Liver (tissue), 9 donors: ENCODE results near the gene KAT7. TPM values are rescaled to one million over a fixed set of nuclear protein-coding genes. Genes with fewer than 3 reads are reported as not detected.

Experiments used
- DNase-seq: peaks from one replicate; pipeline ENCODE4 v3.0.0-alpha.2; 2017; ENCODE audit warnings: low spot score
- H3K27ac ChIP-seq, 2 donors: one replicate each; pipeline ENCODE4 v1.7.0; 2013; ENCODE audit warnings: inconsistent platforms in 2 of 2, low read length in 2 of 2, control low read depth in 1 of 2, low read depth in 1 of 2, mild to moderate bottlenecking in 1 of 2
- H3K27me3 ChIP-seq, 4 donors: one replicate each; pipeline versions ENCODE4 v1.6.1 to v1.7.0; 2013; ENCODE audit warnings: low read length in 3 of 4, inconsistent platforms in 1 of 4, mild to moderate bottlenecking in 1 of 4, moderate library complexity in 1 of 4; ENCODE audit not compliant: control insufficient read depth in 4 of 4, insufficient read depth in 4 of 4
- H3K36me3 ChIP-seq, 4 donors: one replicate each; pipeline versions ENCODE4 v1.6.1 to v1.7.0; 2013; ENCODE audit warnings: low read length in 3 of 4, mild to moderate bottlenecking in 3 of 4, low read depth in 1 of 4, moderate library complexity in 1 of 4; ENCODE audit not compliant: control insufficient read depth in 4 of 4, insufficient read depth in 3 of 4
- H3K4me1 ChIP-seq, 4 donors: one replicate each; pipeline versions ENCODE4 v1.6.1 to v1.7.0; 2013; ENCODE audit warnings: low read length in 3 of 4, mild to moderate bottlenecking in 3 of 4, moderate library complexity in 1 of 4; ENCODE audit not compliant: control insufficient read depth in 4 of 4, insufficient read depth in 4 of 4
- H3K4me3 ChIP-seq, 3 donors: one replicate each; pipeline versions ENCODE4 v1.6.1 to v1.7.0; 2013; ENCODE audit warnings: low read length in 3 of 3, control low read depth in 1 of 3, low read depth in 1 of 3, mild to moderate bottlenecking in 1 of 3
- H3K9ac ChIP-seq, 2 donors: one replicate each; pipeline ENCODE4 v1.7.0; 2013; ENCODE audit warnings: low read length in 2 of 2, mild to moderate bottlenecking in 2 of 2, moderate library complexity in 2 of 2, control low read depth in 1 of 2, low read depth in 1 of 2
- H3K9me3 ChIP-seq, 4 donors: one replicate each; pipeline versions ENCODE4 v1.6.1 to v1.7.0; 2013; ENCODE audit warnings: low read length in 3 of 4; ENCODE audit not compliant: control insufficient read depth in 4 of 4
- CTCF ChIP-seq: fragments of 150-350 bp; IDR thresholded peaks from 2 replicates; pipeline ENCODE4 v1.5.1; 2017; ENCODE audit warnings: improper control_type of control experiment, low read depth, low read length; ENCODE audit not compliant: missing input control
- EGR1 ChIP-seq, 2 donors: IDR thresholded peaks; 2 replicates each; pipeline ENCODE4 v1.6.1; 2016 to 2018; ENCODE audit warnings: antibody characterized with exemption in 2 of 2, low read depth in 2 of 2
- FOXA2 ChIP-seq: IDR thresholded peaks from 2 replicates; pipeline ENCODE4 v1.6.1; 2016; ENCODE audit warnings: antibody characterized with exemption
- GABPA ChIP-seq, 2 donors: IDR thresholded peaks in 1 of 2; conservative IDR thresholded peaks in 1 of 2; 2 replicates each; pipeline ENCODE4 v1.6.1; 2016; ENCODE audit warnings: antibody characterized with exemption in 2 of 2, mild to moderate bottlenecking in 1 of 2, moderate library complexity in 1 of 2
- HNF4A ChIP-seq, 2 donors: conservative IDR thresholded peaks; 2 replicates each; pipeline ENCODE4 v1.6.1; 2016; ENCODE audit warnings: antibody characterized with exemption in 2 of 2, mild to moderate bottlenecking in 2 of 2
- HNF4G ChIP-seq: IDR thresholded peaks from 2 replicates; pipeline ENCODE4 v1.6.1; 2016; ENCODE audit warnings: antibody characterized with exemption
- JUND ChIP-seq, 2 donors: IDR thresholded peaks; 2 replicates each; pipeline ENCODE4 v1.6.1; 2016; ENCODE audit warnings: antibody characterized with exemption in 2 of 2
- MAX ChIP-seq: IDR thresholded peaks from 2 replicates; pipeline ENCODE4 v1.6.1; 2016; ENCODE audit warnings: antibody characterized with exemption
- NR2F2 ChIP-seq: IDR thresholded peaks from 2 replicates; pipeline ENCODE4 v1.6.1; 2016; ENCODE audit warnings: antibody characterized with exemption
- RAD21 ChIP-seq, 2 donors: IDR thresholded peaks; 2 replicates each; pipeline ENCODE4 v1.6.1; 2016; ENCODE audit warnings: antibody characterized with exemption in 2 of 2, mild to moderate bottlenecking in 2 of 2
- RXRA ChIP-seq, 2 donors: IDR thresholded peaks; 2 replicates each; pipeline ENCODE4 v1.6.1; 2017 to 2018; ENCODE audit warnings: antibody characterized with exemption in 2 of 2, mild to moderate bottlenecking in 1 of 2
- SP1 ChIP-seq: IDR thresholded peaks from 2 replicates; pipeline ENCODE4 v1.6.1; 2018; ENCODE audit warnings: antibody characterized with exemption, mild to moderate bottlenecking
- TAF1 ChIP-seq: conservative IDR thresholded peaks from 2 replicates; pipeline ENCODE4 v1.6.1; 2016; ENCODE audit warnings: antibody characterized with exemption, mild to moderate bottlenecking
- YY1 ChIP-seq: IDR thresholded peaks from 2 replicates; pipeline ENCODE4 v1.6.1; 2016; ENCODE audit warnings: antibody characterized with exemption, mild to moderate bottlenecking
- ZBTB33 ChIP-seq: IDR thresholded peaks from 2 replicates; pipeline ENCODE4 v1.6.1; 2016; ENCODE audit warnings: antibody characterized with exemption
- WGBS: extraction: QIAGEN DNeasy Blood & Tissue Kit; methylation state at CpG from one replicate; pipeline ENCODE4 v1.1.7; 2013; 5-methylcytosine and 5-hydroxymethylcytosine counted together
- polyA plus RNA-seq, 2 donors: library from polyadenylated mRNA; stranded (reverse) in 1 of 2; unstranded in 1 of 2; fragments of 200-250 nt in 1 of 2; fragments of >200 nt in 1 of 2; fragmentation: Nextera tagmentation in 1 of 2; extraction: Ambion mirVana in 1 of 2; gene quantifications; one replicate each; pipeline versions ENCODE4 v1.2.1 to v1.2.3, GENCODE V29; 2013 to 2015
- total RNA-seq, 2 donors: library from RNA; depleted of rRNA; stranded (reverse); fragments of >200 nt; gene quantifications; one replicate each; pipeline ENCODE4 v1.2.3, GENCODE V29; 2014
- TF ChIP-seq, protein P1 (sequence below): IDR thresholded peaks from 2 replicates; pipeline ENCODE4 v1.6.1; 2016; ENCODE audit warnings: antibody characterized with exemption
- donor health status: healthy.
- donor health status: healthy.
- donor health status: healthy.
- donor health status: healthy.
- donor health status: healthy.

KAT7 gene
- total and polyA plus RNA-seq, 4 donors, result 6.1 to 24.2 (median 12.6) TPM

DNA sequence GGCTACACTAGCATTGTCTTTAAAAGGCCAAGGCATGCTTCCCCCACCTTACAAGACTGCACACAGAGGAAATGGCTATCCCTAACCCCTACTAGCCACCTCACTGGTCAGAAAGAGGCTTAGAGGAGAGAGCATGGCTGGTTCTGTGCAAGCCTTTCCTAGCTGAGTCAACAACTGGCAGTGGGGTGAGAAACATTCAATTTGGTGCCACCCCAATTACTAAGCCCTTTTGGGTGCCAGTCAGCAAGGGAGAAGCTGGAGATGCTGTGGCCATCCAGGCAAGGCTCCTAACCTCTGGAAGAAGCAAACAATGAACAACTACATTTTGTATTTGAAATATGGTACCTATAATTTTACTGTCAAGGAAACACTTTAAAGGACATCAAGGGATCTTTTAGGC, 4.7 kb upstream of the KAT7 start (continued):
- TF ChIP-seq CTCF (no peak), HNF4G (no peak)

DNA sequence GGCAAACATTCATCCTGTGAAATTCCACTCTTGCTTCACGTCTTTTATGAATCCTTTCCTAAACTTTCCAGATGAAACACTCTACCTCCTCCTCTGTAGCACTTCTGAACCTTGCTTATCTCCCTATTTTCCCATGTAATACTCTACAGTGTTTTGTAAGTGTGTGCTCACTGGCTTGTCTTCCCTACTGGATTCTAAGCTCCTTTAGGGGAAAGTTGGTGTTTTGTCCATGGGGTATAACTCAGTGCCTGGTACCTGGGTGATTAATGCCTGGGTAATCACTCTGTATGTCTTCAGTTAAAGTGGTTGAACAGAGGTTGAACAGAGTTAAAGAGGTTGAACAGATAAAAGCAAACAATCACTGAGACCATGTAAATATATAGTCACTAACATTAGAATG, 3.8 kb upstream of the KAT7 start:
- DNase-seq, result no peak
- H3K27ac ChIP-seq, result no peak overlapping the region
- no peak overlapping the region for H3K9ac ChIP-seq
- H3K36me3 ChIP-seq, result no peaks in the 10 kb centered on the region
- WGBS, result 86% methylated on average over 1 of the region's 1 CpG
- no peak overlapping the region for H3K4me3 ChIP-seq
- no peaks in the 10 kb centered on the region for H3K9me3 ChIP-seq
- TF ChIP-seq GABPA (IDR thresholded peaks at IDR 0.05 in 1 of 2, conservative IDR thresholded peaks at IDR 0.05 in 1 of 2), result no peak
- no peak for TF ChIP-seq FOXA2
- no peak for TF ChIP-seq EGR1 (IDR thresholded peaks at IDR 0.05; ENCODE audit: low read depth in 2 of 2)
- no peak for TF ChIP-seq ZBTB33
- TF ChIP-seq NR2F2, result no peak
- TF ChIP-seq, protein P1, sequence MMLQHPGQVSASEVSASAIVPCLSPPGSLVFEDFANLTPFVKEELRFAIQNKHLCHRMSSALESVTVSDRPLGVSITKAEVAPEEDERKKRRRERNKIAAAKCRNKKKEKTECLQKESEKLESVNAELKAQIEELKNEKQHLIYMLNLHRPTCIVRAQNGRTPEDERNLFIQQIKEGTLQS, result no peak
- TF ChIP-seq JUND (IDR thresholded peaks at IDR 0.05), result no peak
- no peak for TF ChIP-seq YY1
- no peak for TF ChIP-seq SP1
- TF ChIP-seq RAD21 (IDR thresholded peaks at IDR 0.05), result no peak
- TF ChIP-seq RXRA (IDR thresholded peaks at IDR 0.05), result no peak
- no peak for TF ChIP-seq CTCF
- TF ChIP-seq HNF4A (conservative IDR thresholded peaks at IDR 0.05), result no peak
- no peak for TF ChIP-seq HNF4G
- TF ChIP-seq MAX, result no peak
- no peak for TF ChIP-seq TAF1
- H3K27me3 ChIP-seq, result no peaks in the 10 kb centered on the region
- H3K4me1 ChIP-seq, result peaks cover 2 to 12% (median 10%) of the 10 kb centered on the region in 4 donors
